ENCODE results near the gene CFAP99. TPM values are rescaled to one million over a fixed set of nuclear protein-coding genes. Genes with fewer than 3 reads are reported as not detected.

CFAP99 gene
- total and polyA plus RNA-seq, 2 of the 8 experiments (the other 6 are each of a cell fraction or from before 2014, with no cell fraction given), result not detected

GRCh38 chr4:2378401-2378800, 40.4 kb upstream of the CFAP99 start (continued):
- no peak for TF ChIP-seq TBP (IDR thresholded peaks at IDR 0.05; ENCODE audit: low read depth, low read length)
- TF ChIP-seq MAX (IDR thresholded peaks at IDR 0.05), result no peak
- TF ChIP-seq SIX5 (IDR thresholded peaks at IDR 0.05; ENCODE audit: low read depth, low read length), result no peak
- no peak for TF ChIP-seq TCF12 (IDR thresholded peaks at IDR 0.05; ENCODE audit: low read depth, low read length)
- no peak for TF ChIP-seq RAD21 (IDR thresholded peaks at IDR 0.05 in 1 of 2, conservative IDR thresholded peaks at IDR 0.05 in 1 of 2; ENCODE audit: low read depth in 2 of 2, low read length in 2 of 2)
- no peak for TF ChIP-seq NANOG (IDR thresholded peaks at IDR 0.05; ENCODE audit: insufficient read depth, low read depth, low read length, poor library complexity, severe bottlenecking)

All from H1 (cell line).